KOPT-K1 (cell line): Measurements from ENCODE around the gene ADAMTS3.

Source experiments
- H3K27ac ChIP-seq: fragments of 200-600 bp; sonication (generic); 2 replicates; pipeline ENCODE4 v1.5.1; 2016; ENCODE audit warnings: antibody characterized with exemption, mild to moderate bottlenecking, low read depth, low read length; ENCODE audit not compliant: poor library complexity, severe bottlenecking
- H3K36me3 ChIP-seq: fragments of 200-600 bp; sonication (generic); 2 replicates; pipeline ENCODE4 v1.5.1; 2017; ENCODE audit warnings: antibody characterized with exemption, mild to moderate bottlenecking, low read length, moderate library complexity; ENCODE audit not compliant: insufficient read depth
- H3K9me3 ChIP-seq: fragments of 200-600 bp; sonication (generic); 2 replicates; pipeline ENCODE4 v1.5.1; 2017; ENCODE audit warnings: antibody characterized with exemption, low read length, mild to moderate bottlenecking; ENCODE audit not compliant: insufficient read depth, poor library complexity, severe bottlenecking

Gene ADAMTS3

GRCh38 chr4:72525938-72526337, 43.1 kb downstream of the ADAMTS3 start:
- H3K9me3 ChIP-seq, result no peaks in the 10 kb centered on the region
- no peaks in the 10 kb centered on the region for H3K36me3 ChIP-seq
- no peak overlapping the region for H3K27ac ChIP-seq

- Histone ChIP-seq H3K27ac (no peak overlapping the region), H3K9me3 (no peaks in the 10 kb centered on the region), H3K36me3 (no peaks in the 10 kb centered on the region)
Observed at GRCh38 chr4:72522440-72522839, 46.6 kb downstream of the ADAMTS3 start.

- H3K36me3 ChIP-seq, result no peaks in the 10 kb centered on the region
- no peaks in the 10 kb centered on the region for H3K9me3 ChIP-seq
- H3K27ac ChIP-seq, result no peak overlapping the region
Observed at GRCh38 chr4:72513227-72513626, 55.8 kb downstream of the ADAMTS3 start.

- H3K36me3 ChIP-seq, result no peaks in the 10 kb centered on the region
- H3K27ac ChIP-seq, result no peak overlapping the region
- no peaks in the 10 kb centered on the region for H3K9me3 ChIP-seq
Observed at GRCh38 chr4:72507860-72508419, 61.1 kb downstream of the ADAMTS3 start.

- Histone ChIP-seq H3K9me3 (no peaks in the 10 kb centered on the region), H3K36me3 (no peaks in the 10 kb centered on the region), H3K27ac (no peak overlapping the region)
Observed at GRCh38 chr4:72507167-72507566, 61.9 kb downstream of the ADAMTS3 start.

GRCh38 chr4:72505314-72505744, 63.7 kb downstream of the ADAMTS3 start:
- H3K36me3 ChIP-seq, result no peaks in the 10 kb centered on the region
- H3K9me3 ChIP-seq, result no peaks in the 10 kb centered on the region
- no peak overlapping the region for H3K27ac ChIP-seq

- no peaks in the 10 kb centered on the region for H3K9me3 ChIP-seq
- no peak overlapping the region for H3K27ac ChIP-seq
- no peaks in the 10 kb centered on the region for H3K36me3 ChIP-seq
Observed at GRCh38 chr4:72500214-72500613, 68.8 kb downstream of the ADAMTS3 start.

GRCh38 chr4:72496119-72496518, 72.9 kb downstream of the ADAMTS3 start:
- Histone ChIP-seq H3K9me3 (no peaks in the 10 kb centered on the region), H3K27ac (no peak overlapping the region), H3K36me3 (no peaks in the 10 kb centered on the region)

GRCh38 chr4:72494156-72494555, 74.9 kb downstream of the ADAMTS3 start:
- no peak overlapping the region for H3K27ac ChIP-seq
- no peaks in the 10 kb centered on the region for H3K9me3 ChIP-seq
- H3K36me3 ChIP-seq, result no peaks in the 10 kb centered on the region

- Histone ChIP-seq H3K9me3 (no peaks in the 10 kb centered on the region), H3K27ac (no peak overlapping the region), H3K36me3 (no peaks in the 10 kb centered on the region)
Observed at GRCh38 chr4:72489267-72489666, 79.8 kb downstream of the ADAMTS3 start.

GRCh38 chr4:72486991-72487390, 82.0 kb downstream of the ADAMTS3 start:
- no peaks in the 10 kb centered on the region for H3K36me3 ChIP-seq
- H3K9me3 ChIP-seq, result no peaks in the 10 kb centered on the region

GRCh38 chr4:72484981-72485380, 84.0 kb downstream of the ADAMTS3 start:
- H3K9me3 ChIP-seq, result no peaks in the 10 kb centered on the region
- no peaks in the 10 kb centered on the region for H3K36me3 ChIP-seq
- no peak overlapping the region for H3K27ac ChIP-seq

More at GRCh38 chr4:72486991-72487390, 82.0 kb downstream of the ADAMTS3 start:
- H3K27ac ChIP-seq, result no peak overlapping the region

GRCh38 chr4:72473434-72473900, 95.6 kb downstream of the ADAMTS3 start:
- no peaks in the 10 kb centered on the region for H3K36me3 ChIP-seq
- no peak overlapping the region for H3K27ac ChIP-seq
- H3K9me3 ChIP-seq, result no peaks in the 10 kb centered on the region

- H3K36me3 ChIP-seq, result no peaks in the 10 kb centered on the region
- H3K9me3 ChIP-seq, result no peaks in the 10 kb centered on the region
Observed at GRCh38 chr4:72471816-72472215, 97.2 kb downstream of the ADAMTS3 start.

GRCh38 chr4:72468904-72469502, 100.0 kb downstream of the ADAMTS3 start:
- H3K9me3 ChIP-seq, result no peaks in the 10 kb centered on the region
- H3K27ac ChIP-seq, result no peak overlapping the region
- no peaks in the 10 kb centered on the region for H3K36me3 ChIP-seq

More at GRCh38 chr4:72471816-72472215, 97.2 kb downstream of the ADAMTS3 start:
- H3K27ac ChIP-seq, result no peak overlapping the region

- Histone ChIP-seq H3K36me3 (no peaks in the 10 kb centered on the region), H3K9me3 (no peaks in the 10 kb centered on the region), H3K27ac (no peak overlapping the region)
Observed at GRCh38 chr4:72467633-72468032, 101.4 kb downstream of the ADAMTS3 start.
